ENCODE results near the gene NFIB.

DNA sequence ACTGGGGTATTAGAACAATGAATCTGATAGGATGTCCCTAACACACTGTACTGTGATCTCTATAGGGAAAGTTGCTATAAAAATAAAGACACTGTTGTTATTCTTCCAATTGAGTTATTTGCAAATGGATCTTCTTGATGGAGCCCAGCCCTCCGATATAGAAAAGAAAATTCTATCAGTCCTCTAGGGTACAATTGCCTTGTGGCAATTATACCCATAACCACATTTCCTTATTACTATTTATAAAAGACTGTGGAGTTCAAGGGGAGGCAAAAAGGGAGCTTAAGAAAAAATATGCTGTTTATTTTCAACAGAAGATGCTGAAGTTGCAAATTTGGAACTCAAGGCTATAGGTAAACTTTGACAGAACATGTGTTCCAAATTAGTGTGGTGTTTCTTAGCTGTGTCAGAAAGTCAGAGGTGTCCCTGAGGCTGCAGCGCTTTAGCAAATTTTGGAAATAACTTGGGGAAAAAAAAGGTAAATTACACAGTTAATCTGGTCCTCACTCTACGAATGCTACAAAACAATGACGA, 116.5 kb downstream of the NFIB start:
- TF ChIP-seq, protein P1, sequence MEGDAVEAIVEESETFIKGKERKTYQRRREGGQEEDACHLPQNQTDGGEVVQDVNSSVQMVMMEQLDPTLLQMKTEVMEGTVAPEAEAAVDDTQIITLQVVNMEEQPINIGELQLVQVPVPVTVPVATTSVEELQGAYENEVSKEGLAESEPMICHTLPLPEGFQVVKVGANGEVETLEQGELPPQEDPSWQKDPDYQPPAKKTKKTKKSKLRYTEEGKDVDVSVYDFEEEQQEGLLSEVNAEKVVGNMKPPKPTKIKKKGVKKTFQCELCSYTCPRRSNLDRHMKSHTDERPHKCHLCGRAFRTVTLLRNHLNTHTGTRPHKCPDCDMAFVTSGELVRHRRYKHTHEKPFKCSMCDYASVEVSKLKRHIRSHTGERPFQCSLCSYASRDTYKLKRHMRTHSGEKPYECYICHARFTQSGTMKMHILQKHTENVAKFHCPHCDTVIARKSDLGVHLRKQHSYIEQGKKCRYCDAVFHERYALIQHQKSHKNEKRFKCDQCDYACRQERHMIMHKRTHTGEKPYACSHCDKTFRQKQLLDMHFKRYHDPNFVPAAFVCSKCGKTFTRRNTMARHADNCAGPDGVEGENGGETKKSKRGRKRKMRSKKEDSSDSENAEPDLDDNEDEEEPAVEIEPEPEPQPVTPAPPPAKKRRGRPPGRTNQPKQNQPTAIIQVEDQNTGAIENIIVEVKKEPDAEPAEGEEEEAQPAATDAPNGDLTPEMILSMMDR (IDR thresholded peaks at IDR 0.05; ENCODE audit: control extremely low read depth in 1 of 3, insufficient read depth in 1 of 3, low read depth in 1 of 3, low read length in 3 of 3) = no peak
- TF ChIP-seq POLR2AphosphoS5 (IDR thresholded peaks at IDR 0.05; ENCODE audit: low read depth, low read length) (no peak), SP1 (IDR thresholded peaks at IDR 0.05; ENCODE audit: low read depth, low read length) (no peak), MAFK (IDR thresholded peaks at IDR 0.05; ENCODE audit: low read depth, low read length) (no peak), TBP (IDR thresholded peaks at IDR 0.05; ENCODE audit: low read depth, low read length) (no peak), EP300 (IDR thresholded peaks at IDR 0.05; ENCODE audit: borderline replicate concordance in 1 of 2, low read depth in 2 of 2, low read length in 2 of 2) (no peak)
